Kidney capillary endothelial cell (primary cell): ENCODE results near the gene ATG7.
"Not testable (repeated sequence)": the region's sequence is repeated elsewhere in the genome, so short reads cannot be mapped to it uniquely, and the experiment has no call there.

Experiments used
- DNase-seq: peaks from one replicate; pipeline ENCODE4 v3.0.0-alpha.2; 2018; ENCODE audit warnings: low spot score

Gene ATG7

GRCh38 chr3:11254876-11255275, 17.3 kb upstream of the ATG7 start:
- DNase-seq: no peak

GRCh38 chr3:11255537-11255936, 16.7 kb upstream of the ATG7 start:
- DNase-seq: not testable (repeated sequence)

GRCh38 chr3:11258958-11259357, 13.2 kb upstream of the ATG7 start:
- DNase-seq: no peak

- DNase-seq: no peak
Observed at GRCh38 chr3:11260460-11260859, 11.7 kb upstream of the ATG7 start.

GRCh38 chr3:11269007-11269406, 3.2 kb upstream of the ATG7 start:
- DNase-seq: no peak

- no peak for DNase-seq
Observed at GRCh38 chr3:11272906-11273574, 843 bp downstream of the ATG7 start.

GRCh38 chr3:11273891-11274291, 1.7 kb downstream of the ATG7 start:
- no peak for DNase-seq

- no peak for DNase-seq
Observed at GRCh38 chr3:11274566-11275142, 2.5 kb downstream of the ATG7 start.

- no peak for DNase-seq
Observed at GRCh38 chr3:11275926-11276325, 3.7 kb downstream of the ATG7 start.

- DNase-seq: no peak
Observed at GRCh38 chr3:11276901-11277300, 4.7 kb downstream of the ATG7 start.

GRCh38 chr3:11282250-11283138, 10.3 kb downstream of the ATG7 start:
- no peak for DNase-seq

- DNase-seq: no peak
Observed at GRCh38 chr3:11283139-11283475, 10.9 kb downstream of the ATG7 start.

GRCh38 chr3:11284011-11284410, 11.8 kb downstream of the ATG7 start:
- DNase-seq: no peak

- DNase-seq: no peak
Observed at GRCh38 chr3:11285471-11285870, 13.3 kb downstream of the ATG7 start.

- DNase-seq: no peak
Observed at GRCh38 chr3:11287404-11287803, 15.2 kb downstream of the ATG7 start.

GRCh38 chr3:11288021-11288491, 15.9 kb downstream of the ATG7 start:
- DNase-seq: peak; percentile 39

- DNase-seq: peak; percentile 83
Observed at GRCh38 chr3:11288786-11289637, 16.8 kb downstream of the ATG7 start.

- DNase-seq: no peak
Observed at GRCh38 chr3:11289864-11290263, 17.7 kb downstream of the ATG7 start.

- DNase-seq: no peak
Observed at GRCh38 chr3:11290743-11291680, 18.8 kb downstream of the ATG7 start.

- DNase-seq: no peak
Observed at GRCh38 chr3:11291808-11292207, 19.6 kb downstream of the ATG7 start.

GRCh38 chr3:11297126-11297525, 24.9 kb downstream of the ATG7 start:
- no peak for DNase-seq
